K562 (cell line): ENCODE results near the gene NUDT22. TPM values are rescaled to one million over a fixed set of nuclear protein-coding genes. Genes with fewer than 3 reads are reported as not detected.

Experiments
- ATAC-seq: fragments of 200-7000 bp; cut with Tn5 transposase; 3 replicates; pipeline ENCODE4 v1.9.1; 2020; ENCODE audit warnings: moderate library complexity
- BruUV-seq: library from RNA; stranded (reverse); fragments of 400-500 nt; replicated peaks from 2 replicates; lab custom pipeline; 2021; lab: Mats Ljungman, UMichigan
- CTCF ChIA-PET: fragments of 300-600 bp; formaldehyde crosslinking; extraction: SDS; loops from one replicate; lab custom pipeline; 2021; ENCODE audit warnings: low intra/inter-chr PET ratio; lab: Yijun Ruan, JAX
- POLR2A ChIA-PET: fragments of 300-600, 350-650 bp; sonication (Branson Sonifier 250); formaldehyde crosslinking; extraction: SDS; loops from one replicate; lab custom pipeline; 2021; ENCODE audit warnings: antibody characterized with exemption, inconsistent platforms; lab: Yijun Ruan, JAX
- DNase-seq, 4 experiments: peaks; one replicate each; pipeline versions ENCODE4 v3.0.0 to v3.0.0-alpha.2; 2011 to 2018; ENCODE audit warnings: low spot score in 3 of 4, mixed read lengths in 3 of 4; ENCODE audit errors: extremely low read depth in 1 of 4
- FAIRE-seq: peaks from 2 replicates; lab custom pipeline; 2011; peaks lifted over from hg19 to GRCh38; lab: Jason Lieb, UNC
- H2AFZ ChIP-seq: 2 replicates; pipeline ENCODE4 v1.6.0; 2011; ENCODE audit warnings: low read depth, low read length, control low read depth, inconsistent platforms
- H3K27ac ChIP-seq: fragments of 200-600 bp; 3 replicates; pipeline ENCODE4 v1.8.0; 2011; ENCODE audit warnings: low read depth, mild to moderate bottlenecking, control low read depth, inconsistent platforms, low read length, moderate library complexity, mixed read lengths; ENCODE audit errors: extremely low read depth
- H3K27me3 ChIP-seq, 2 experiments: fragments of 300-600 bp in 1 of 2; 2 replicates in 1 of 2; 3 replicates in 1 of 2; pipeline versions ENCODE4 v1.6.0 to v1.8.0; 2011; ENCODE audit warnings: inconsistent platforms in 2 of 2, low read length in 2 of 2, mild to moderate bottlenecking in 1 of 2, mixed read lengths in 1 of 2, moderate library complexity in 1 of 2; ENCODE audit not compliant: control insufficient read depth in 2 of 2, insufficient read depth in 2 of 2
- H3K36me3 ChIP-seq: fragments of 300-600 bp; 3 replicates; pipeline ENCODE4 v1.8.0; 2011; ENCODE audit warnings: mild to moderate bottlenecking, low read length, inconsistent platforms; ENCODE audit not compliant: control insufficient read depth, insufficient read depth
- H3K4me1 ChIP-seq, 2 experiments: fragments of 200-600 bp in 1 of 2; replicated peaks in 1 of 2; 2 replicates in 1 of 2; 3 replicates in 1 of 2; pipeline versions ENCODE4 v1.5.1 to v1.8.0; 2011; ENCODE audit warnings: inconsistent platforms in 2 of 2, low read length in 2 of 2, mild to moderate bottlenecking in 1 of 2, mixed read lengths in 1 of 2, moderate library complexity in 1 of 2; ENCODE audit not compliant: control insufficient read depth in 2 of 2, insufficient read depth in 2 of 2
- H3K4me2 ChIP-seq: 2 replicates; pipeline ENCODE4 v1.6.1; 2011; ENCODE audit warnings: low read length, control low read depth, inconsistent platforms, mixed read lengths; ENCODE audit not compliant: insufficient read depth
- H3K4me3 ChIP-seq: fragments of 200-600 bp; sonication (generic), shearing (Covaris generic); 2 replicates; pipeline ENCODE4 v1.5.1; 2016; ENCODE audit warnings: control low read depth, inconsistent platforms
- H3K79me2 ChIP-seq: fragments of 200-600 bp; 3 replicates; pipeline ENCODE4 v1.8.0; 2011; ENCODE audit warnings: low read length, inconsistent platforms; ENCODE audit not compliant: control insufficient read depth, insufficient read depth
- H3K9ac ChIP-seq, 2 experiments: 2 replicates each; pipeline versions ENCODE4 v1.6.0 to v1.6.1; 2011; ENCODE audit warnings: low read depth in 2 of 2, low read length in 2 of 2, control low read depth in 1 of 2, inconsistent platforms in 1 of 2, mild to moderate bottlenecking in 1 of 2, mixed read lengths in 1 of 2; ENCODE audit not compliant: insufficient read depth in 1 of 2
- H3K9me1 ChIP-seq: one replicate; pipeline ENCODE4 v1.6.0; 2011; ENCODE audit warnings: inconsistent platforms, mild to moderate bottlenecking, low read length, moderate library complexity; ENCODE audit not compliant: control insufficient read depth, insufficient read depth
- H3K9me3 ChIP-seq: replicated peaks from 2 replicates; pipeline ENCODE4 v1.5.1; 2011; ENCODE audit warnings: low read depth, low read length, inconsistent platforms; ENCODE audit not compliant: control insufficient read depth, insufficient read depth
- H4K20me1 ChIP-seq: replicated peaks from 2 replicates; pipeline ENCODE4 v1.6.1; 2011; ENCODE audit warnings: low read length, inconsistent platforms, mixed read lengths; ENCODE audit not compliant: control insufficient read depth, insufficient read depth
- ARID2 ChIP-seq: fragments of 450-650 bp; IDR thresholded peaks from 2 replicates; pipeline ENCODE4 v1.6.1; 2017; ENCODE audit warnings: antibody characterized with exemption, mild to moderate bottlenecking
- BCL6 ChIP-seq: fragments of 250-450 bp; sonication (Bioruptor Pico); IDR thresholded peaks from 2 replicates; pipeline ENCODE4 v1.4.0; 2020
- DLX4 ChIP-seq: fragments of 250-450 bp; sonication (Bioruptor Pico); IDR thresholded peaks from 2 replicates; pipeline ENCODE4 v1.6.1; 2021; ENCODE audit warnings: mild to moderate bottlenecking
- ETS1 ChIP-seq: conservative IDR thresholded peaks from 2 replicates; pipeline ENCODE4 v1.6.1; 2011; ENCODE audit warnings: low read depth, mild to moderate bottlenecking, low read length; ENCODE audit not compliant: control insufficient read depth
- GABPB1 ChIP-seq: sonication (generic); formaldehyde crosslinking; IDR thresholded peaks from 2 replicates; pipeline ENCODE4 v1.8.0; 2022; ENCODE audit warnings: mild to moderate bottlenecking, missing genetic modification reagents
- HDAC3 ChIP-seq: fragments of 450-650 bp; IDR thresholded peaks from 2 replicates; pipeline ENCODE4 v1.6.1; 2018; ENCODE audit warnings: borderline replicate concordance, mild to moderate bottlenecking, moderate library complexity; ENCODE audit not compliant: partially characterized antibody
- IRF9 ChIP-seq: fragments of 450-650 bp; IDR thresholded peaks from 2 replicates; pipeline ENCODE4 v1.6.1; 2016; ENCODE audit warnings: missing biosample characterization, missing genetic modification characterization
- NELFE ChIP-seq: IDR thresholded peaks from 2 replicates; pipeline ENCODE4 v1.6.1; 2011; ENCODE audit warnings: mild to moderate bottlenecking; ENCODE audit not compliant: insufficient read depth, insufficient read length
- POLR2A ChIP-seq: fragments of 450-650 bp; conservative IDR thresholded peaks from 2 replicates; pipeline ENCODE4 v1.6.1; 2016
- ZKSCAN1 ChIP-seq: fragments of 150-350 bp; IDR thresholded peaks from 2 replicates; pipeline ENCODE4 v1.6.1; 2016; ENCODE audit warnings: low read depth, low read length
- WGBS: fragments of 100-300 bp; shearing (Covaris generic); methylation state at CpG from one replicate; pipeline ENCODE4 v1.1.6; 2016; ENCODE audit warnings: low coverage, mixed read lengths; ENCODE audit not compliant: insufficient coverage; ENCODE audit errors: missing lambda C conversion rate; 5-methylcytosine and 5-hydroxymethylcytosine counted together
- in situ Hi-C: fragments of 300-500 bp; cut with MboI; formaldehyde crosslinking; loops from 4 replicates; pipeline ENCODE4 v1.15.0; 2018; ENCODE audit warnings: inconsistent platforms, mixed read lengths
- intact Hi-C: fragments of 100-400 bp; cut with micrococcal nuclease; formaldehyde crosslinking; loops from 2 replicates; pipeline ENCODE4 v1.14.2; 2022
- polyA plus RNA-seq, 8 experiments: library from polyadenylated mRNA; depleted of rRNA in 4 of 8; stranded (reverse) in 5 of 8; unstranded in 3 of 8; fragments of >200 nt; fragmentation: Nextera tagmentation in 2 of 8; fragmentation: Illumina TruSeq in 1 of 8; extraction: Ambion mirVana in 2 of 8; extraction: Trizol in 1 of 8; gene quantifications; 2 replicates each; pipeline versions ENCODE4 v1.2.1 to v1.2.3, GENCODE V29; 2011 to 2014; ENCODE audit warnings: inconsistent platforms in 1 of 8, missing spikeins in 1 of 8
- total RNA-seq, 7 experiments: library from RNA; depleted of rRNA in 6 of 7; stranded (reverse); fragments of >200 nt in 6 of 7; fragmentation: Illumina TruSeq in 2 of 7; extraction: Trizol in 2 of 7; gene quantifications; 2 replicates each; pipeline versions ENCODE4 v1.2.1 to v1.2.3, GENCODE V29; 2011 to 2021; ENCODE audit warnings: low replicate concordance in 1 of 7
- TF ChIP-seq, protein P1 (sequence below): fragments of 250-450 bp; sonication (Bioruptor Pico); IDR thresholded peaks from 2 replicates; pipeline ENCODE4 v1.9.0; 2021; ENCODE audit warnings: mild to moderate bottlenecking, inconsistent platforms
- TF ChIP-seq, protein P2 (sequence below): fragments of 250-450 bp; sonication (Bioruptor Pico); IDR thresholded peaks from 2 replicates; pipeline ENCODE4 v1.8.0; 2021; ENCODE audit warnings: moderate library complexity, mild to moderate bottlenecking, inconsistent platforms
- TF ChIP-seq, protein P3 (sequence below): sonication (generic); formaldehyde crosslinking; IDR thresholded peaks from 2 replicates; pipeline ENCODE4 v1.8.1; 2023; ENCODE audit warnings: mild to moderate bottlenecking, missing genetic modification reagents, moderate library complexity

The NUDT22 gene
- total and polyA plus RNA-seq, 9 of the 15 experiments (the other 6 are each of a cell fraction or from before 2014, with no cell fraction given) = 6.3 to 92.6 (median 37.4) TPM

GRCh38 chr11:64269540-64270220 lies 43.6 kb downstream of the NUDT22 start:
- Histone ChIP-seq H3K9me1 (peaks cover 3% of the 10 kb centered on the region), H3K9me3 (no peaks in the 10 kb centered on the region), H3K27me3 (no peaks in the 10 kb centered on the region), H4K20me1 (no peaks in the 10 kb centered on the region), H3K4me3 (peak overlapping the region; percentile 60), H3K4me2 (peak overlapping the region; percentile 92), H3K79me2 (peaks cover 45% of the 10 kb centered on the region), H3K9ac (peak overlapping the region; percentile 89 to 99), H3K27ac (peak overlapping the region; percentile 96), H2AFZ (peak overlapping the region; percentile 86), H3K4me1 (peaks cover 32 to 54% of the 10 kb centered on the region in 2 experiments), H3K36me3 (peaks cover 36% of the 10 kb centered on the region)
- POLR2A ChIA-PET = interaction anchor here (0.5 to 5.7 kb wide), 19 partner anchors 11 to 1458 kb away, joined by 3 to 58 read pairs (median 4); partner anchors contain the start of genes BAD, CATSPERZ, ESRRA and FERMT3
- intact Hi-C loops = loop anchor here (1.0 to 2.0 kb wide), 3 partner anchors 23 to 65 kb away; partner anchors contain the start of genes ESRRA and PPP1R14B
- CTCF ChIA-PET = interaction anchor here (2.6 kb wide), 1 partner anchor 66 kb away, joined by 11 read pairs; no protein-coding TSS in a partner anchor
- DNase-seq = peak; percentile 75 to 99 (median 83)
- WGBS = 0% methylated on average over 54 of the region's 58 CpGs
- in situ Hi-C loops = no loop called here
- peak; percentile 98 for FAIRE-seq
- BruUV-seq = TSS peak; percentile 94
- ATAC-seq = peak; percentile 84
- TF ChIP-seq, protein P1, sequence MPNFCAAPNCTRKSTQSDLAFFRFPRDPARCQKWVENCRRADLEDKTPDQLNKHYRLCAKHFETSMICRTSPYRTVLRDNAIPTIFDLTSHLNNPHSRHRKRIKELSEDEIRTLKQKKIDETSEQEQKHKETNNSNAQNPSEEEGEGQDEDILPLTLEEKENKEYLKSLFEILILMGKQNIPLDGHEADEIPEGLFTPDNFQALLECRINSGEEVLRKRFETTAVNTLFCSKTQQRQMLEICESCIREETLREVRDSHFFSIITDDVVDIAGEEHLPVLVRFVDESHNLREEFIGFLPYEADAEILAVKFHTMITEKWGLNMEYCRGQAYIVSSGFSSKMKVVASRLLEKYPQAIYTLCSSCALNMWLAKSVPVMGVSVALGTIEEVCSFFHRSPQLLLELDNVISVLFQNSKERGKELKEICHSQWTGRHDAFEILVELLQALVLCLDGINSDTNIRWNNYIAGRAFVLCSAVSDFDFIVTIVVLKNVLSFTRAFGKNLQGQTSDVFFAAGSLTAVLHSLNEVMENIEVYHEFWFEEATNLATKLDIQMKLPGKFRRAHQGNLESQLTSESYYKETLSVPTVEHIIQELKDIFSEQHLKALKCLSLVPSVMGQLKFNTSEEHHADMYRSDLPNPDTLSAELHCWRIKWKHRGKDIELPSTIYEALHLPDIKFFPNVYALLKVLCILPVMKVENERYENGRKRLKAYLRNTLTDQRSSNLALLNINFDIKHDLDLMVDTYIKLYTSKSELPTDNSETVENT (CRISPR knock-in tag) = no peak
- TF ChIP-seq, protein P2, sequence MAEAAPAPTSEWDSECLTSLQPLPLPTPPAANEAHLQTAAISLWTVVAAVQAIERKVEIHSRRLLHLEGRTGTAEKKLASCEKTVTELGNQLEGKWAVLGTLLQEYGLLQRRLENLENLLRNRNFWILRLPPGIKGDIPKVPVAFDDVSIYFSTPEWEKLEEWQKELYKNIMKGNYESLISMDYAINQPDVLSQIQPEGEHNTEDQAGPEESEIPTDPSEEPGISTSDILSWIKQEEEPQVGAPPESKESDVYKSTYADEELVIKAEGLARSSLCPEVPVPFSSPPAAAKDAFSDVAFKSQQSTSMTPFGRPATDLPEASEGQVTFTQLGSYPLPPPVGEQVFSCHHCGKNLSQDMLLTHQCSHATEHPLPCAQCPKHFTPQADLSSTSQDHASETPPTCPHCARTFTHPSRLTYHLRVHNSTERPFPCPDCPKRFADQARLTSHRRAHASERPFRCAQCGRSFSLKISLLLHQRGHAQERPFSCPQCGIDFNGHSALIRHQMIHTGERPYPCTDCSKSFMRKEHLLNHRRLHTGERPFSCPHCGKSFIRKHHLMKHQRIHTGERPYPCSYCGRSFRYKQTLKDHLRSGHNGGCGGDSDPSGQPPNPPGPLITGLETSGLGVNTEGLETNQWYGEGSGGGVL (CRISPR knock-in tag) = no peak
- peak; percentile 94 for TF ChIP-seq ETS1
- TF ChIP-seq BCL6 (CRISPR knock-in tag) = no peak
- peak; percentile 77 for TF ChIP-seq POLR2A
- TF ChIP-seq, protein P3, sequence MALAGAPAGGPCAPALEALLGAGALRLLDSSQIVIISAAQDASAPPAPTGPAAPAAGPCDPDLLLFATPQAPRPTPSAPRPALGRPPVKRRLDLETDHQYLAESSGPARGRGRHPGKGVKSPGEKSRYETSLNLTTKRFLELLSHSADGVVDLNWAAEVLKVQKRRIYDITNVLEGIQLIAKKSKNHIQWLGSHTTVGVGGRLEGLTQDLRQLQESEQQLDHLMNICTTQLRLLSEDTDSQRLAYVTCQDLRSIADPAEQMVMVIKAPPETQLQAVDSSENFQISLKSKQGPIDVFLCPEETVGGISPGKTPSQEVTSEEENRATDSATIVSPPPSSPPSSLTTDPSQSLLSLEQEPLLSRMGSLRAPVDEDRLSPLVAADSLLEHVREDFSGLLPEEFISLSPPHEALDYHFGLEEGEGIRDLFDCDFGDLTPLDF (CRISPR knock-in tag) = peak; percentile 66
- no peak for TF ChIP-seq NELFE
- peak; percentile 73; the same call in 1 of the 2 replicates for TF ChIP-seq IRF9 (tag)
- no peak for TF ChIP-seq DLX4
- TF ChIP-seq GABPB1 (CRISPR knock-in tag) = peak; percentile 99
- peak; percentile 7 for TF ChIP-seq HDAC3
- TF ChIP-seq ARID2 = no peak
- TF ChIP-seq ZKSCAN1 = no peak
